HepG2 (cell line): Measurements from ENCODE around the gene PPP2R5C. TPM values are rescaled to one million over a fixed set of nuclear protein-coding genes. Genes with fewer than 3 reads are reported as not detected.

Experiments used
- ATAC-seq: fragments of 200-7000 bp; cut with Tn5 transposase; 3 replicates; pipeline ENCODE4 v1.9.1; 2020; ENCODE audit warnings: mild to moderate bottlenecking, moderate library complexity
- BruUV-seq: library from RNA; stranded (reverse); fragments of 400-500 nt; replicated peaks from 2 replicates; lab custom pipeline; 2021; lab: Mats Ljungman, UMichigan
- CTCF ChIA-PET: fragments of 300-600 bp; formaldehyde crosslinking; extraction: SDS; loops from one replicate; lab custom pipeline; 2021; ENCODE audit warnings: low total read pairs, inconsistent platforms, low intra/inter-chr PET ratio; lab: Yijun Ruan, JAX
- POLR2A ChIA-PET: fragments of 350-600 bp; sonication (Branson Sonifier 250); formaldehyde crosslinking; loops from one replicate; lab custom pipeline; 2020; ENCODE audit warnings: antibody characterized with exemption, inconsistent platforms; lab: Yijun Ruan, JAX
- DNase-seq: peaks from one replicate; pipeline ENCODE4 v3.0.0-alpha.2; 2015; ENCODE audit warnings: low spot score
- FAIRE-seq: peaks from 3 replicates; lab custom pipeline; 2011; peaks lifted over from hg19 to GRCh38; lab: Jason Lieb, UNC
- H2AFZ ChIP-seq: one replicate; pipeline ENCODE4 v1.6.1; 2011; ENCODE audit warnings: low read length, inconsistent platforms
- H3K27ac ChIP-seq: fragments of 300-600 bp; 3 replicates; pipeline ENCODE4 v1.8.0; 2011; ENCODE audit warnings: mixed run types, mild to moderate bottlenecking, mixed read lengths, low read length, inconsistent platforms; ENCODE audit not compliant: insufficient read depth; ENCODE audit errors: extremely low read length
- H3K27me3 ChIP-seq, 2 experiments: fragments of 200-600 bp in 1 of 2; 2 replicates in 1 of 2; 3 replicates in 1 of 2; pipeline versions ENCODE4 v1.6.0 to v1.8.0; 2011; ENCODE audit warnings: low read length in 2 of 2, mild to moderate bottlenecking in 2 of 2, moderate library complexity in 2 of 2, inconsistent platforms in 1 of 2; ENCODE audit not compliant: insufficient read depth in 2 of 2, control insufficient read depth in 1 of 2
- H3K36me3 ChIP-seq, 2 experiments: fragments of 200-600 bp in 1 of 2; replicated peaks in 1 of 2; 2 replicates in 1 of 2; 3 replicates in 1 of 2; pipeline versions ENCODE4 v1.5.1 to v1.8.0; 2011; ENCODE audit warnings: low read length in 2 of 2, inconsistent platforms in 1 of 2; ENCODE audit not compliant: insufficient read depth in 2 of 2, control insufficient read depth in 1 of 2
- H3K4me1 ChIP-seq: 2 replicates; pipeline ENCODE4 v1.5.1; 2012; ENCODE audit warnings: low read length, inconsistent platforms; ENCODE audit not compliant: insufficient read depth
- H3K4me2 ChIP-seq: 2 replicates; pipeline ENCODE4 v1.6.0; 2011; ENCODE audit warnings: low read depth, low read length, inconsistent platforms
- H3K4me3 ChIP-seq, 3 experiments: fragments of 200-600 bp in 1 of 3; sonication (generic), shearing (Covaris generic) in 1 of 3; replicated peaks in 1 of 3; 2 replicates each; pipeline ENCODE4 v1.5.1; 2011 to 2016; ENCODE audit warnings: low read length in 3 of 3, inconsistent platforms in 2 of 3, low read depth in 2 of 3, mild to moderate bottlenecking in 2 of 3, control low read depth in 1 of 3, mixed read lengths in 1 of 3; ENCODE audit not compliant: insufficient read depth in 1 of 3
- H3K79me2 ChIP-seq: one replicate; pipeline ENCODE4 v1.6.1; 2011; ENCODE audit warnings: low read length, inconsistent platforms; ENCODE audit not compliant: insufficient read depth
- H3K9ac ChIP-seq: 2 replicates; pipeline ENCODE4 v1.6.0; 2011; ENCODE audit warnings: mild to moderate bottlenecking, low read depth, low read length, inconsistent platforms; ENCODE audit not compliant: insufficient read depth
- H3K9me3 ChIP-seq: 2 replicates; pipeline ENCODE4 v1.5.1; 2012; ENCODE audit warnings: mild to moderate bottlenecking, low read length
- H4K20me1 ChIP-seq: 2 replicates; pipeline ENCODE4 v1.6.0; 2011; ENCODE audit warnings: inconsistent platforms, mild to moderate bottlenecking, low read length, moderate library complexity; ENCODE audit not compliant: insufficient read depth
- BCL6 ChIP-seq: IDR thresholded peaks from 2 replicates; pipeline ENCODE4 v1.6.1; 2016; ENCODE audit warnings: missing genetic modification reagents, missing compliant biosample characterization
- ELF3 ChIP-seq: IDR thresholded peaks from 2 replicates; pipeline ENCODE4 v1.6.1; 2016; ENCODE audit warnings: missing genetic modification reagents, missing compliant biosample characterization
- EP300 ChIP-seq, 3 experiments: sonication (generic) in 1 of 3; formaldehyde crosslinking in 1 of 3; IDR thresholded peaks; 2 replicates each; pipeline versions ENCODE4 v1.5.1 to v1.6.1; 2011 to 2020; ENCODE audit warnings: low read depth in 2 of 3, low read length in 2 of 3, borderline replicate concordance in 1 of 3, improper control_type of control experiment in 1 of 3, mild to moderate bottlenecking in 1 of 3, missing genetic modification reagents in 1 of 3, moderate library complexity in 1 of 3
- IRF2 ChIP-seq: IDR thresholded peaks from 2 replicates; pipeline ENCODE4 v1.6.1; 2018; ENCODE audit warnings: missing genetic modification reagents, missing compliant biosample characterization
- NCOR1 ChIP-seq: fragments of 200-600 bp; sonication (generic); IDR thresholded peaks from 2 replicates; pipeline ENCODE4 v1.7.0; 2017; ENCODE audit warnings: antibody characterized with exemption, low read length, borderline replicate concordance
- SSRP1 ChIP-seq: IDR thresholded peaks from 2 replicates; pipeline ENCODE4 v1.6.1; 2016; ENCODE audit warnings: control low read depth
- STAG1 ChIP-seq: sonication (generic); formaldehyde crosslinking; IDR thresholded peaks from 2 replicates; pipeline ENCODE4 v1.4.0; 2020; ENCODE audit warnings: missing genetic modification reagents
- TEF ChIP-seq: sonication (generic); formaldehyde crosslinking; IDR thresholded peaks from 2 replicates; pipeline ENCODE4 v1.5.0; 2020; ENCODE audit warnings: missing genetic modification reagents
- ZBTB44 ChIP-seq: sonication (generic); formaldehyde crosslinking; IDR thresholded peaks from 2 replicates; pipeline ENCODE4 v1.4.0; 2020; ENCODE audit warnings: missing genetic modification reagents
- ZNF543 ChIP-seq: sonication (generic); formaldehyde crosslinking; IDR thresholded peaks from 2 replicates; pipeline ENCODE4 v1.4.0; 2020; ENCODE audit warnings: mild to moderate bottlenecking, missing genetic modification reagents
- ZNF550 ChIP-seq: sonication (generic); formaldehyde crosslinking; IDR thresholded peaks from 2 replicates; pipeline ENCODE4 v1.4.0; 2020; ENCODE audit warnings: mild to moderate bottlenecking, missing genetic modification reagents, borderline replicate concordance
- ZNF670 ChIP-seq: sonication (generic); formaldehyde crosslinking; IDR thresholded peaks from 2 replicates; pipeline ENCODE4 v1.8.0; 2022; ENCODE audit warnings: mild to moderate bottlenecking, missing genetic modification reagents, borderline replicate concordance
- ZNF749 ChIP-seq: sonication (generic); formaldehyde crosslinking; IDR thresholded peaks from 2 replicates; pipeline ENCODE4 v1.8.0; 2022; ENCODE audit warnings: mild to moderate bottlenecking, missing genetic modification reagents, moderate library complexity, borderline replicate concordance
- ZNF772 ChIP-seq: sonication (generic); formaldehyde crosslinking; IDR thresholded peaks from 2 replicates; pipeline ENCODE4 v1.5.0; 2020; ENCODE audit warnings: mild to moderate bottlenecking, missing genetic modification reagents
- WGBS: methylation state at CpG from one replicate; pipeline ENCODE4 v1.1.6; 2017; ENCODE audit warnings: low lambda C conversion rate; 5-methylcytosine and 5-hydroxymethylcytosine counted together
- in situ Hi-C: cut with HindIII; loops from 2 replicates; pipeline ENCODE4 v1.10.0; 2017; ENCODE audit warnings: low pct_unique_long_range_greater_than_20kb; ENCODE audit not compliant: extremely low pct_ligation_motif_present
- intact Hi-C: fragments of 100-400 bp; cut with micrococcal nuclease; formaldehyde crosslinking; loops from one replicate; pipeline ENCODE4 v1.10.0; 2022; ENCODE audit not compliant: unreplicated experiment
- polyA plus RNA-seq, 8 experiments: library from polyadenylated mRNA; depleted of rRNA in 3 of 8; stranded (reverse) in 7 of 8; unstranded in 1 of 8; fragments of >200 nt; fragmentation: Illumina TruSeq in 4 of 8; extraction: Trizol in 4 of 8; gene quantifications; 2 replicates each; pipeline versions ENCODE4 v1.2.1 to v1.2.3, GENCODE V29; 2011 to 2016; ENCODE audit warnings: low read depth in 4 of 8, missing spikeins in 1 of 8, mixed read lengths in 1 of 8; ENCODE audit not compliant: insufficient read depth in 1 of 8
- total RNA-seq, 5 experiments: library from RNA; depleted of rRNA; stranded (reverse); fragments of >200 nt; fragmentation: Illumina TruSeq; extraction: Trizol; gene quantifications; 2 replicates each; pipeline ENCODE4 v1.2.3, GENCODE V29; 2016; ENCODE audit warnings: low read depth in 1 of 5
- TF ChIP-seq, protein P1 (sequence below): IDR thresholded peaks from 2 replicates; pipeline ENCODE4 v1.6.1; 2016

The PPP2R5C gene
- total and polyA plus RNA-seq, 2 of the 13 experiments (the other 11 are each of a cell fraction or from before 2014, with no cell fraction given) = 74.3 to 78.5 TPM

DNA sequence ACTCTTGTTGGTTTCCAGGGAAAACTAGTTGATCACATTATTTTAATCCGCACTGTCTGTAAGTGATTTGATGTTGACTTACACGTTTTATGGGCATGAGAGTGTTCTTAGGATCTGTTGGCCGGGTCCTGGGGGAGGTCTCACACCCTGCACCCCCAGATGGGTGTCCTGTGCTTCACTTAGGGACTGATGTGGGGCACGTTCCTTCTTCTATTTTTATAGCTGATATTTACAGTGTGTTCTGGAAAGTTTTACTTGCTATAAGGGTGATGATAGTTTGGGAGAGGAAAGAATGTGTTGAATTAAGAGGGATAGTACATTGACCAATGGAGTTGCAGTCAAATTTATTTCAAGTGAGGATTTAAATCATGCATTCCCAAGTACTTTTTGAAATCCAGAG lies 106.3 kb downstream of the PPP2R5C start:
- no peaks in the 10 kb centered on the region for H3K27me3 ChIP-seq
- no peak overlapping the region for H3K9ac ChIP-seq
- TF ChIP-seq ZNF670 (CRISPR knock-in tag) (no peak), BCL6 (CRISPR knock-in tag) (no peak), IRF2 (no peak)
- in situ Hi-C loops = no loop called here
- no peaks in the 10 kb centered on the region for H4K20me1 ChIP-seq
- no TSS peak for BruUV-seq
- H3K4me2 ChIP-seq = no peak overlapping the region
- H3K27ac ChIP-seq = no peak overlapping the region
- POLR2A ChIA-PET = no interaction called here
- no peak overlapping the region for H3K4me3 ChIP-seq
- H3K4me1 ChIP-seq = peaks cover 15% of the 10 kb centered on the region
- no peaks in the 10 kb centered on the region for H3K9me3 ChIP-seq
- peaks cover 0 to 10% of the 10 kb centered on the region in 2 experiments; a peak in 3 of 5 replicates for H3K36me3 ChIP-seq
- H2AFZ ChIP-seq = no peak overlapping the region
- WGBS = 94% methylated on average over 4 of the region's 4 CpGs
- CTCF ChIA-PET = no interaction called here
- intact Hi-C loops = no loop called here
- ATAC-seq (no peak), DNase-seq (no peak), FAIRE-seq (no peak)
- peaks cover 18% of the 10 kb centered on the region for H3K79me2 ChIP-seq

DNA sequence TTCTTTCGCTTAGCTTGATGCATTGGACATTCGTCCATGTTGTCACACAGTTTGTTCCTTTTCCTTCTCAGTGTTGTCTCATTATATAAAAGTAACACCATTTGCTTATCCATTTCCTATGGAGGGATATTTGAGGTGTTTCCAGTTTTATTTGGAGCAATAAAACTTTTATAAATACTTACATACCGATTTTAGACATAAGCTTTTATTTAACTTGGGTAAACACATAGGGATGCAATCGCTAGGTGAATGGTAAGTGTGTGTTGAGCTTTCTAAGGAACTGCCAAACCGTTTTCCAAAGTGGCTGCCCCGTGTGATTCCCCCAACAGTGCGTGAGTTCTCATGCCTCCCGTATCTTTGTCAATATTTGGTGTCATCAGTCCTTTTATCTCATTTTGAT lies 107.7 kb downstream of the PPP2R5C start:
- WGBS = 95% methylated on average over 8 of the region's 8 CpGs
- ChIA-PET POLR2A (no interaction called here), CTCF (no interaction called here)
- Histone ChIP-seq H3K27me3 (no peaks in the 10 kb centered on the region), H3K36me3 (peaks cover 0 to 8% of the 10 kb centered on the region in 2 experiments; a peak in 3 of 5 replicates), H3K79me2 (peaks cover 18% of the 10 kb centered on the region), H3K4me1 (peaks cover 15% of the 10 kb centered on the region), H3K4me3 (no peak overlapping the region), H2AFZ (no peak overlapping the region), H4K20me1 (no peaks in the 10 kb centered on the region), H3K9ac (no peak overlapping the region), H3K27ac (no peak overlapping the region), H3K9me3 (no peaks in the 10 kb centered on the region), H3K4me2 (no peak overlapping the region)
- intact Hi-C loops = no loop called here
- ATAC-seq (no peak), DNase-seq (no peak), FAIRE-seq (no peak)
- in situ Hi-C loops = no loop called here
- no TSS peak for BruUV-seq
- TF ChIP-seq SSRP1 (CRISPR knock-in tag) = no peak
- TF ChIP-seq ZNF749 (CRISPR knock-in tag) = no peak
- TF ChIP-seq NCOR1 = no peak
- no peak for TF ChIP-seq STAG1 (CRISPR knock-in tag)
- no peak for TF ChIP-seq ZNF772 (CRISPR knock-in tag)
- no peak for TF ChIP-seq ZNF550
- TF ChIP-seq EP300 (IDR thresholded peaks at IDR 0.05; ENCODE audit: low read depth in 2 of 2, low read length in 2 of 2) = no peak
- TF ChIP-seq EP300 (CRISPR knock-in tag; IDR thresholded peaks at IDR 0.05; ENCODE audit: borderline replicate concordance) = no peak
- no peak for TF ChIP-seq ZBTB44
- no peak for TF ChIP-seq ZNF543 (CRISPR knock-in tag)
- TF ChIP-seq TEF = no peak
- TF ChIP-seq, protein P1, sequence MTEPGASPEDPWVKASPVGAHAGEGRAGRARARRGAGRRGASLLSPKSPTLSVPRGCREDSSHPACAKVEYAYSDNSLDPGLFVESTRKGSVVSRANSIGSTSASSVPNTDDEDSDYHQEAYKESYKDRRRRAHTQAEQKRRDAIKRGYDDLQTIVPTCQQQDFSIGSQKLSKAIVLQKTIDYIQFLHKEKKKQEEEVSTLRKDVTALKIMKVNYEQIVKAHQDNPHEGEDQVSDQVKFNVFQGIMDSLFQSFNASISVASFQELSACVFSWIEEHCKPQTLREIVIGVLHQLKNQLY (CRISPR knock-in tag) = no peak
- TF ChIP-seq ELF3 (CRISPR knock-in tag) = no peak
